Skin epidermis (tissue), 12 donors: Measurements from ENCODE around the gene MT1B.

Source experiments
- H3K27ac ChIP-seq, 21 experiments: fragments of 200-600 bp; sonication (generic) in 11 of 21; one replicate each; pipeline ENCODE4 v1.5.0; 2020; ENCODE audit warnings: mild to moderate bottlenecking in 3 of 21, inconsistent platforms in 2 of 21, moderate library complexity in 2 of 21
- H3K4me3 ChIP-seq, 7 experiments: fragments of 200-600 bp; sonication (generic) in 2 of 7; one replicate each; pipeline ENCODE4 v1.5.0; 2020; ENCODE audit warnings: inconsistent platforms in 2 of 7, mild to moderate bottlenecking in 2 of 7, moderate library complexity in 1 of 7

The MT1B gene

GRCh38 chr16:56651586-56651985, at the start of gene MT1B:
Gene MT1B (plus strand): TSS chr16:56651886. CDS start chr16:56651954, 68 bp downstream.
- H3K4me3 ChIP-seq = no peak within 1 kb of the TSS
- H3K27ac ChIP-seq = no peak within 1 kb of the TSS

- no peak overlapping the region for H3K4me3 ChIP-seq
- peak overlapping the region in 1 of 21 experiments; percentile 14 for H3K27ac ChIP-seq
These were observed 48.1 kb upstream of the MT1B start for GRCh38 chr16:56603589-56603988.

GRCh38 chr16:56604966-56605365, 46.7 kb upstream of the MT1B start:
- Histone ChIP-seq H3K27ac (peak overlapping the region in 12 of 21 experiments; percentile 84 to 99 (median 94)), H3K4me3 (no peak overlapping the region)

GRCh38 chr16:56605475-56605874, 46.2 kb upstream of the MT1B start:
- peak overlapping the region in 17 of 21 experiments; percentile 40 to 99 (median 93) for H3K27ac ChIP-seq
- no peak overlapping the region for H3K4me3 ChIP-seq

- Histone ChIP-seq H3K27ac (peak overlapping the region in 20 of 21 experiments; percentile 40 to 99 (median 90)), H3K4me3 (no peak overlapping the region)
These were observed 45.6 kb upstream of the MT1B start for GRCh38 chr16:56606071-56606475.

- peak overlapping the region; percentile 16 to 99 (median 92) for H3K27ac ChIP-seq
- H3K4me3 ChIP-seq = no peak overlapping the region
These were observed 45.1 kb upstream of the MT1B start for GRCh38 chr16:56606476-56607108.

GRCh38 chr16:56607109-56607618, 44.5 kb upstream of the MT1B start:
- H3K4me3 ChIP-seq = no peak overlapping the region

GRCh38 chr16:56607675-56608042, 44.0 kb upstream of the MT1B start:
- Histone ChIP-seq H3K4me3 (peak overlapping the region in 4 of 7 experiments; percentile 44 to 69 (median 52)), H3K27ac (peak overlapping the region; percentile 60 to 99 (median 92))

More at GRCh38 chr16:56607109-56607618, 44.5 kb upstream of the MT1B start:
- peak overlapping the region; percentile 60 to 99 (median 92) for H3K27ac ChIP-seq

GRCh38 chr16:56608043-56608875, 43.4 kb upstream of the MT1B start, which contains the start of gene MT2A:
Gene MT2A (plus strand): TSS chr16:56608584. CDS start chr16:56608656, 72 bp downstream.
- Histone ChIP-seq H3K27ac (peak within 1 kb of the TSS; percentile 60 to 99 (median 92)), H3K4me3 (peak within 1 kb of the TSS; percentile 44 to 69 (median 60))

- Histone ChIP-seq H3K27ac (peak overlapping the region; percentile 56 to 99 (median 92)), H3K4me3 (peak overlapping the region; percentile 44 to 69 (median 60))
These were observed 42.7 kb upstream of the MT1B start for GRCh38 chr16:56608876-56609462.

GRCh38 chr16:56609463-56609921, 42.2 kb upstream of the MT1B start:
- Histone ChIP-seq H3K27ac (peak overlapping the region; percentile 56 to 99 (median 92)), H3K4me3 (peak overlapping the region; percentile 44 to 69 (median 60))

- peak overlapping the region; percentile 48 to 99 (median 92) for H3K27ac ChIP-seq
- peak overlapping the region in 6 of 7 experiments; percentile 44 to 69 (median 56) for H3K4me3 ChIP-seq
These were observed 41.6 kb upstream of the MT1B start for GRCh38 chr16:56610017-56610608.

GRCh38 chr16:56610609-56611111, 41.0 kb upstream of the MT1B start:
- Histone ChIP-seq H3K4me3 (no peak overlapping the region), H3K27ac (peak overlapping the region; percentile 48 to 99 (median 92))

- no peak overlapping the region for H3K4me3 ChIP-seq
- H3K27ac ChIP-seq = peak overlapping the region in 18 of 21 experiments; percentile 84 to 99 (median 93)
These were observed 40.3 kb upstream of the MT1B start for GRCh38 chr16:56611281-56611833.

GRCh38 chr16:56613706-56614105, 38.0 kb upstream of the MT1B start:
- no peak overlapping the region for H3K4me3 ChIP-seq

GRCh38 chr16:56614549-56614991, 37.1 kb upstream of the MT1B start:
- Histone ChIP-seq H3K27ac (no peak overlapping the region), H3K4me3 (no peak overlapping the region)

More at GRCh38 chr16:56613706-56614105, 38.0 kb upstream of the MT1B start:
- no peak overlapping the region for H3K27ac ChIP-seq

GRCh38 chr16:56615353-56615752, 36.3 kb upstream of the MT1B start:
- Histone ChIP-seq H3K4me3 (no peak overlapping the region), H3K27ac (no peak overlapping the region)

GRCh38 chr16:56616608-56617211, 35.0 kb upstream of the MT1B start:
- peak overlapping the region in 6 of 7 experiments; percentile 1 to 30 (median 22) for H3K4me3 ChIP-seq
- peak overlapping the region in 8 of 21 experiments; percentile 0 to 67 (median 34) for H3K27ac ChIP-seq
